ENCODE results near the gene C13orf42. TPM values are rescaled to one million over a fixed set of nuclear protein-coding genes. Genes with fewer than 3 reads are reported as not detected.
"Not testable (repeated sequence)": the region's sequence is repeated elsewhere in the genome, so short reads cannot be mapped to it uniquely, and the experiment has no call there.

The C13orf42 gene
- total RNA-seq, 1 donor = not detected

DNA sequence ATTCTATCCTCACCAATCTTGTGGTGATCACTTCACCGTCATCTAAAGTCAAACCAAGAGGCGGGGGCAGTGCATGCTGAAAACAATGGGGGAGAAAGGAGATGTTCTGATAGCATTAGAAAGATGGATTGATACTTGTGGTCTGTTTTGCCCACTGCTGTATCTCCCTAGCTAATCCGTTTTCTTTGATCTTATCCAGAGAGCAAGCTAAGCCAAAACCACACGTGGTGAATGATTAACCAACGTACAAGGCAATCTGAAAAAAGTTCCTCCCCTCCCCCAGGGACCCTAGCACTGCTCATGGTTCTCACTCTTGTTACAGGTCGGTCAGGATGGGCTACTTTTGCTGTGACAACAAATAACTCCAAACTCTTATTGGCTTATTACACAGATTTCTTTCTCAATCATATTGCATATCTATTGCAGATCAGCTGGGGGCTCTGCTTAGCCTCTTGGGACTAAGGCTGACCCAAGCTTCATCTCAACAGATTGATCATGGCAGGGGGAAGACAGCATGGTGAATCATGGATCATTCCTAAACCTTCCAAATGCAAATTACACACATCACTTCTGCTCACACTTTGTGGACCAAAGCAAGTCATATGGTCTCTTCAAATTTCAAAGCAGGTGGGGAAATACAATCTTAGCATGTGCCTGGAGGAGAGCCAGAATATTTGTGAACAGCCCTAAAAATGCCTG is 11.9 kb upstream of the C13orf42 start:
- DNase-seq (ENCODE audit: low read depth in 2 of 3, low spot score in 2 of 3) = no peak

DNA sequence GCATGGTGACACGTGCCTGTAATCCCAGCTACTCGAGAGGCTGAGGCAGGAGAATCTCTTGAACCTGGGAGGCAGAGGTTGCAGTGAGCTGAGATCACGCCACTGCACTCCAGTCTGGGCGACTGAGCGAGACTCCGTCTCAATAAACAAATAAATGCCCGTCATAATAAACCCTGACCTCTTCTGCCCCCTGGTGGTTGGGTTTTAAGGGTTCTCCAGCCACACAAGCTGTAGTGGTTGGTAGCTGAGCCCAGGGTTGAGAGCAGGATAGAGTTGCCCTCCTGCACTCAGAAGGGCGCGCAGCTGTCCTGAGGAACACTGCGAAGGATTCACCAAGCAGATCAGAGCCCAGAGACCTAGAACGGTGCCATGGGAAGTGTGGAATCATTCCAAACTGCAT is 9.8 kb upstream of the C13orf42 start:
- peak in 2 of 3 donors; percentile 39 to 65 for DNase-seq (ENCODE audit: low read depth in 2 of 3, low spot score in 2 of 3)

DNA sequence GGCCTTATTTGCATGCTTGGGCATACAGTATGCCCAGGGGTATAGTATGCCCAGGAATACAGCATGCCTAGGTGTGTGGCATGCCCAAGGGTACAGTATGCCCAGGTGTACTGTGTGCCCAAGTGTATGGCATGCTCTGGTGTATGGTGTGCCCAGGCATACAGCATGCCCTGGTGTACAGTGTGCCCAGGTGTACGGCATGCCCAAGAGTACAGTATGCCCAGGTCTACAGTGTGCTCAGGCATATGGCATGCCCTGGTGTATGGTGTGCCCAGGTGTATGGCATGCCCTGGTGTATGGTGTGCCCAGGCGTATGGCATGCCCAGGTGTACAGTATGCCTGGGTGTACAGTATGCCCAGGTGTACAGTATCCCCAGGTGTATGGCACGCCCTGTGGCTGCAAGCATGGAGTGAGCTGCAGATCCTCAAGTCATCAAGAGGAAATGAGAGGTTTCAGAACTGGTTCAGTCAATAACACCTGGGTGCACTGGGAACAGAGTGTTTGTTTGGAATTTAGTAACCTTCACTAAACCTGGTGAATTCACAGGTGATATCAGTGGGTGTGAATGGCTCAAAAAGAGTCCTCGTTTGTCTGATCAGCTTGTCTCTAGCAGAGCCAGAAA is 7.8 kb upstream of the C13orf42 start:
- no peak for DNase-seq (ENCODE audit: low read depth in 2 of 3, low spot score in 2 of 3)

DNA sequence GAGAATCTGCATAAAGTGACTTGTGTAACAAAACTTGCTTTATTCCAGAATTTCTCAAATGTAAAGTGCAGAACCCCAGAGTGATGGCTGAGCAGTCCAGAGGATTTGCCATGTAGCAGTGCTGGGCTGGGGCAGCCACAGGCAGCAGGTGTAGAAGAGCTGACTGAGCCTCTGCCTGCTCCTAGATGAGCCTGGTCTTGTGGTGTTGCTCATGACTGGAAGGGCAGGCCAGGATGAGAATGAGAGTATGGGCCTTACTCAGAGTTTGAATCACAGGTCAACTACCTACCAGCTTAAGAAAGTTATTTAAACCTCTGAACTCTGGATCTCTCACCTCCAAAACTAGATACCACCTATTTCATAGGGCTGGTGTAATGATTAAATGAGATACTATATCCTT is 2.9 kb upstream of the C13orf42 start:
- DNase-seq (ENCODE audit: low read depth in 2 of 3, low spot score in 2 of 3) = no peak

DNA sequence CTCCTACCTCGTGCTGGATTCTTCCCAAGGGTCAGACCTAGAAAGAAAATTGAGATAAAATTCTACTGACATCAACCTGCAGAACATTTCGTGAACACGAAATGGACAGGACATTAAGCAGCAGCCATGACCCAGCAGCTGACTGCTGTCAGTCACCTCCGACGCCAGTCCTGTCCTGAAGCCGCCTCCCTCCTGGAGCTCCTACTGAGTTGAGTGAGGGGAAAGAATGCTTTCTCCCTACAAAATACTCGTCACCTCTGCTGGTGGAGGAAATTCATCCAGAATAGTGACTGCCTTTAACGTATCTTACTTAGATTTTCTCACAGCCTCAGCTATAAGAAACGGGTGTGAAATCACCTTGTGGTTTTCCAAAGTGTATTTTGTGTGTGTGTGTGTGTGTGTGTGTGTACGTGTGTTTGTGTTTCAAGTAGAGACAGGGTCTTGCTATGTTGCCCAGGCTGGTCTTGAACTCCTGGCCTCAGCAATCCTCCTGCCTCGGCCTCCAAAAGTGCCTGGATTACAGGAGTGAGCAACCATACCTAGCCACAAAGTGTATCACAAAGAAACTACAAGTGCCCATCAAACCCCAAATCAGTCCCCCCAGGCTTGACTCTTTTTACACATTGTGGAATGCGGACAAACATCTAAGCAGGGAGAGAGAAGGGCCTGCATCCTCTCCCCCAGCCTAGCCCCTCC is 2.3 kb upstream of the C13orf42 start:
- no peak for DNase-seq (ENCODE audit: low read depth in 2 of 3, low spot score in 2 of 3)

DNA sequence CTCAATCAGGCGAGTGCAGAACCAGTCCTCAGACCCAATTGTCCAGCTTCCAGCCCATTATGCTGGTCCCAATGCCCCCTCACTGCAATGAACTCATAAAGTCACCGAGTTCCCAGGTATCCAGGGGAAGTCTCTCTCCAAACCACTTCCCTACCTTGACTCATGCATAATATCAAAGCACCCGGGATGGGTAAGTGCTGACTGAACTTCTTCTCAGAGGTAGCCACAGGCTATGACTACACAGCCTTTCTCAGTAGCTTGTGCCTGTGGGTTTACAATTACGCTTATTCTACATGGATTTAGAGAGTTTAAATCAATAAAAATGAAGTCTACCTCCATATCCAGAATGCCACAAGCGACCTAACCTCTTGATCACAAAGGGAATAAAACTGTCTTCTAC is 1.7 kb upstream of the C13orf42 start:
- no peak for DNase-seq (ENCODE audit: low read depth in 2 of 3, low spot score in 2 of 3)

DNA sequence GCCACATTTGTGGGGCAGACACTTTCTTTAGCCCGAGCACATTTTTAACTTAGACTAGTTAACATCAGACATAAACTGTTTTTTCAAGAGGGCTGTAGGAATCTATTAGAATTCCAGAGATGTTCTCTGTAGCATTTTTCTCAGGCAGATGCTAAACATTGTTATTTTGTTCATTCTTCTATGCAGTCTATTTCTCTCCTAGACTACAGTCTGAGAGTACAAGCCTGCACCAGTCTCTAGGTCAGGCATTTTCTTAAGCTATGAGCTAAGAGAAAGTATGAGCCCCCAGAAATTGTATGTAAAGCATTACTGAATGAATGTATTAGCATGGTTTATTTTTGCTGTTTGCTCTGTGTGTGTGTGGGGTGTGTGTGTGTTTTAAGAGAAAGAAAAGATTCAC is 923 bp upstream of the C13orf42 start:
- DNase-seq (ENCODE audit: low read depth in 2 of 3, low spot score in 2 of 3) = no peak

DNA sequence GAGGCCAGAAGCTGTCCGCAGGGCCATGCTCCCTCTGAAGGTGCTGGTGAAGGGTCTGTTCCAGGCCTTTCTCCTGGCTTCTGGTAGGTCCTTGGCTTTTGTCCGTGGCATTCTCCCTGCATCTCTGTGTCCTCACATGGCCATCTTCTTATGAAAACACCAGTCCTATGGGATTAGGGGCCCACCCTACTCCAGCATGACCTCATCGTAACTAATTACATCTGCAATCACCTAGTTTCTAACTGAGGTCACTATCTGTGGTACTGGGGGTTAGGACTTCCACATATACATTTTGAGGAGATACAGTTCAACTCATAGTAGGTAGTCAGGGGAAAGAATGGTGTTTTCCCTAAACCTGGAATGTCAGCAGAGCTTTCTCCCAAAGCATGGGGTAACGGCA is 3.1 kb downstream of the C13orf42 start:
- no peak for DNase-seq (ENCODE audit: low read depth in 2 of 3, low spot score in 2 of 3)

DNA sequence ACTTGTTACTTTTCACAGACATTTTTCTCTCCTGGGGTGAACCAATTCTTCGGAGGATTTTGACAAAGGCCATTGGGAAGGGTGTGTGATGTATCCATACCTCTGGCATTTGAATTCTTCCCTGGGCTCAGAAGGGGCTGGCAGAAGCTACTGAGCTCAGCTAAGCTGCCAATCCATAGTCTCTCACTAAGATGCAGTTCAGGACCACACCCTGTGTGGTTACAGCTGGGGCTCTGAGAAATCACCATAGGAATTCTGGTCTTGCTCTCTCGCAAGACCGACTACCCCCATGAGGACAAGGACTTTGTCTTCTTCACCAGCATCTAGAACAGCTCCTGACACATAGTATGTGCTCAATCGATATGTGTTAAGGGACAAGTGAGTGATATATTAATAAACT is 6.0 kb downstream of the C13orf42 start:
- DNase-seq (ENCODE audit: low read depth in 2 of 3, low spot score in 2 of 3) = no peak

DNA sequence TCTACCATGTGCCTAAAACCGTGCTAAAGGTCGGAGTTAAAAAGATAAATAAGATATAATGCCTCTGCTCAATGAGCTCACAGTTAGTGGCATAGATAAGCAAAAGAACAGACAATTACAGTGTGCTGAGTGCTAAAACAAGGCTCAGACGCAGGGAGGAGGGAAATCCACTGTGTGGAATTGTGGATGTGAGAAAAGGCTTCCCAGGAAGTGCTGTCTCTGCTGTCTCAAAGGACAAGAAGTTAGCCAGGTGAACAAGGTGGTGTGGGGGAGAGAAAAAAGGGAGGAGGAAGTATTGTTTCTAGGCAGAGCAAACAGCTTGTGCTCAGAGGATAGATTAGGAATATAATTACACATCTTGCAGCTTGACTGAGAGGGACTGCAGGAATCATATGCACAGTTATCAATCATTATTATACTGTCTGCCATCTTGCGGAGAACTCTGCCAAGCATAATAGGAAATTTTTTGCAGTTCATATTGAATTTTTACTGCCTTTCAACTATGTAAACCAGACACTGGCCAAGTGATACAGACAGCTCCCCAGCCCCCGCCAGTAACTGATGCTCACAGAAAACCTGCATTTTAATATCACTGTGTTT is 9.3 kb downstream of the C13orf42 start:
- no peak for DNase-seq (ENCODE audit: low read depth in 2 of 3, low spot score in 2 of 3)

DNA sequence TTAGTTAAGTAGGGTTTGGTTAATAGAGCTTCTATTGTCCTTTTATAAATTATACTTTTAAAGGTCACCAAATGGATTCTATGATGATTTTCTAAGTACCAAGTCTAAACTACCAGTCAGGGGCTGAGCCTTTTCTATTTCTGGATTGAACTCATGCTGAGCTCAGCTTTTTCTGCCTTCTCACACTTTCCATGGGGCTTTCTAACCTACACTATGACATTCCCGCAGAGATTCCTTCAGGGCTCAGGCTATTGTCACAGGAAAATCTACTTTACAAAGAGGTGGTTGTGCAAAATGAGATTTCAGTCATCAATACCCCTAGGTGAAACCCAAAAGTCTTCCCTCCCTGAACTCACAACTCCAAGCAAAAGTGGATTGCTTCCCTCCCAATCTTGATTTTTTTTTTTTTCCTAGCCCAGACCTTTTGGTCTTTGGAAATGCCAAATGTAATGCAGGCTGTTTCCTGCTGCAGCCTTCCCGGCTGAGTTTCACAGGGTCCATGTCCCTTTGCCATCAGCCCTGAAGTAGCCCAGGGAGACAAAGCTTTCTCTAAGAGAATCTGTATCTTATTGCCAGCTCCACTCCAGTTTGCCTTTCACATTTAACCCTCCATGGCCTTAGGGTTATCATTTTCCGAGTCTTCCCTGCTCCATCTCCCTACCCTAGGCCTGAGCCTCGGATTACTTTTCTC is 13.6 kb downstream of the C13orf42 start:
- DNase-seq (ENCODE audit: low read depth in 2 of 3, low spot score in 2 of 3) = no peak

DNA sequence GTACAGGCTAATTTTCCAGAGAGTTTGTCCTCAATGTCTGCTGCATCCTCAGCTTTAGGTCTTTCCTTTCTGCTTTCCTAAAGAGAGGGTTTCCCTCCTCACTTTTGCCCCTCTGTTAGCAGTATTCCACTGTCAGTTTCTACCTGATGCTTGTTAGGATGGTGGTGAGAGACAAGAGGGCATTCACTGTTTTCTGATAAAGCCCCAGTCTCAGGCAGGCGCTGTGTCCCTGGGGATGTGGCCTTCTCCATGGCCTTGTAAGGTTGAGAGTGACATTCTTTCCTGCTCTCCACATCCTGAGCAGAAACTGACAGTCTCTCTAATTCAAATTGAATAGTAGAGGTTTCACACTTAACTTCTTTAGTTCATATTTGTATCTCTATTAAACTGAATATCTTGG is 14.9 kb downstream of the C13orf42 start:
- DNase-seq (ENCODE audit: low read depth in 2 of 3, low spot score in 2 of 3) = no peak

DNA sequence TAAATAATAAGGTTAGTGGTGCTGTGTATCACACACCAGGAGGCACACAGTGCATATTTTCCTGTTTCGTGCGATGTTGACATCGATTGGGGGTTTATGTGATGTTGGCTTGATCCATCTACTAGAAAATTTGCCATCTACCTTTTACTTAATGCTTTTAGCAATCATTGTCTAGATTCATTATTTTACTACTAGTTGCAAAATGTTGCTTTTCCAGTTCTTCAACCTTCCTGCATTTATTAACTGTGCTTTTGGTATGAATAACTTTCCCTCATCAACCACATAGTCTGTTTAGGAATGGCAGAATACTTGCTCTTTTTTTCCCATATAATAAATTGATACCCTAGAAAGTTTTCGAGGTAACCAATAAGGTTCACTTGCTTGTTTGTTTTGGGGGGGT is 17.5 kb downstream of the C13orf42 start:
- DNase-seq (ENCODE audit: low read depth in 2 of 3, low spot score in 2 of 3) = no peak

DNA sequence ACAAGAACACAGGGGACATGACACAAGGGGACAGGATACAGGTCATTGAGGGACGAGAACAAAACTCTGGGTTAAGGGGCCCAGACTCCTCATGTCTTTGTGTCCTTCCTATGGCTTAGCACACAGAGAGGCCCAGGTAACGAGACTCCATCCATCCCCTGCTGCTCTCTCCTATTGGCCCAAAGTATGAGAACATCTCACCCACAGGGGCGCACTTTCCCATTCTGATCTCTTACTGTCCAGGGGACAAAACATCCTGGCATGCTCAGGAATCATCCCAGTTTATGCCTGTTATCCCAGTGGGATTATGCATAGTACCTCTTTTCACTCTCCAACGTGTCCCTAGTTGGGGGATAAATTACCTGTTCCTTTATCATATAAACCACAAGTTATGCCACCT is 19.2 kb downstream of the C13orf42 start:
- DNase-seq (ENCODE audit: low read depth in 2 of 3, low spot score in 2 of 3) = no peak

DNA sequence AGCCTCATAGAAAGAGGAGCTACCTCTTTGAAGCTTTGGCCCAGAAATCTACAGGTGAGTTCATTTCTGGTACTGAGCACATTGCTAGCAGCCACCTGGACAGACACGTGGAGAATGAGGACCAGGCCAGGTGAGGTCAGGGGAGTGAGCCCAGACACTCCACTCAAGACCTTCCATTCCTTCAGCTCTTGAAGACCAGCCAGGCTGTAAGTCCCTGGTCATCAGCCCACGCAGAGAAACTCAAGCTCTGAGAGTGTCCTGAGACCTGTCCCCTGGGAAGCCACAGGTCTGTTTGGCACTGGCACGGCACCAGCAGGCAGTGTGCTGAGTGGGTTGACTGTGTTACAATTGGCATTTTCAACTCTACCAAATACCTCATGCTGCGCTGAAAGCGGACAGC is 27.4 kb downstream of the C13orf42 start:
- DNase-seq (ENCODE audit: low read depth in 2 of 3, low spot score in 2 of 3) = no peak

DNA sequence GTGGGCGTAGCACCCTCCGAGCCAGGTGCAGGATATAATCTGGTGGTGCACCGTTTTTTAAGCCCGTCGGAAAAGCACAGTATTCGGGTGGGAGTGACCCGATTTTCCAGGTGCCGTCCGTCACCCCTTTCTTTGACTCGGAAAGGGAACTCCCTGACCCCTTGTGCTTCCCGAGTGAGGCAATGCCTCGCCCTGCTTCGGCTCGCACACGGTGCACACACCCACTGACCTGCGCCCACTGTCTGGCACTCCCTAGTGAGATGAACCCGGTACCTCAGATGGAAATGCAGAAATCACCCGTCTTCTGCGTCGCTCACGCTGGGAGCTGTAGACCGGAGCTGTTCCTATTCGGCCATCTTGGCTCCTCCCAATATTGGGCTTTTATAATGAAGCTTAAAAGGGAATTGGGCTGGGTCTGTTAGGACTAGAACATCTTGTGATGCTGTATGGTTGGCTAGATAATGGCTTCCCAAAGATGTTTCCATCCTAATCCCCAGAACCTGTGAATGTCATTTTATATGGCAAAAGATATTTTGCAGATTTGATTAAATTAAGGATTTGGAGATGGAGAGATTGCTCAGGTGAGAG is 30.5 kb downstream of the C13orf42 start:
- DNase-seq (ENCODE audit: low read depth in 2 of 3, low spot score in 2 of 3) = not testable (repeated sequence)

DNA sequence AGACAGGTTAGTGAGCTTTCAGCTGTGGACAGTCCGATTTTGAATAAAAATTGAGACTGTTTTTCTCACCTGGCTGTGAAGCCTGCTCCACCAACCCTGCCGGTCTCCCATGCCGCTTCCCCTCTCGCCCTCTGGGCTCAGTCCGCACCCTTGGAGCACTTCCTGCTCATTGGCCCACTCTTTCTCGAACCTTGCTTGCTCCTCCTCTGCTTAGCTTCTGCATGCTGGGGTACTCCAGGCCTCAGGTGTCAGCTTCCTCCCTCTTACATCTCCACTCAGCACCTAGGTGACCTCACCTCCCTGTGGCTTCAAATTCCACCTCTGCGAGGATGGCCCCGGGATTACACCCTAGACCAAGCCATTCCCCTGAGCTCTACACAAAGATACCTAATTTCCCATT is 39.6 kb downstream of the C13orf42 start:
- DNase-seq (ENCODE audit: low read depth in 2 of 3, low spot score in 2 of 3) = no peak

DNA sequence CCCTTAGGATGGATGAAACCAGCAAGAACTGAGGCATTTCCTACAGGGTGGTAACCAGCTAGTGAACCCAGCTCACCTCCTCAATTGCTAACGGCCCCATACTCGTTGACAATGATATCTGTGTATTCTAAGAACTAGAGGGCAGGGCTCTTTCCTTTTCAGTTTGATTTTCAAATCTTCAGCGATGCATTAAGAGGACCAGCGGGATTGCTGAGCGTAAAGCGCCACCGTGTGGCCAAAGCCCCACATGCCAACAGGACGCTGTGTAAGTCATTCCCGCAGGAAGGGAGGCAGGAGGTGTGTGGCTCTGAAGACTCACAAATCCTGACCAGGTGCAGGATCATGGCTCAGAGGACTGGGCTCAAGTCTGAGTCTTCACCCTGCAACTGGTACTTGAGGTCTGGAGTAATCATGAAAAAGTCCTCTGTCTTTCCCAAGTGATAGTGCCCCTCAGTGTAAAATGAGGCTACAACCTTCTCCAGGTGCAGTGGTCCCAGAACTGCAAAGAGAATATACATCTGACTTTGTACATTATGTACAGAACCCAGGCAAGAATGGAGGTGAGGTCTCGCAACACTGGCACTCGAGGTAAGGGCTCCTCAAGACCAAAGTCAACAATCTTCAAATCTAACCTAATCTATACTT is 40.9 kb downstream of the C13orf42 start:
- DNase-seq (ENCODE audit: low read depth in 2 of 3, low spot score in 2 of 3) = peak; percentile 56 to 84 (median 73)

DNA sequence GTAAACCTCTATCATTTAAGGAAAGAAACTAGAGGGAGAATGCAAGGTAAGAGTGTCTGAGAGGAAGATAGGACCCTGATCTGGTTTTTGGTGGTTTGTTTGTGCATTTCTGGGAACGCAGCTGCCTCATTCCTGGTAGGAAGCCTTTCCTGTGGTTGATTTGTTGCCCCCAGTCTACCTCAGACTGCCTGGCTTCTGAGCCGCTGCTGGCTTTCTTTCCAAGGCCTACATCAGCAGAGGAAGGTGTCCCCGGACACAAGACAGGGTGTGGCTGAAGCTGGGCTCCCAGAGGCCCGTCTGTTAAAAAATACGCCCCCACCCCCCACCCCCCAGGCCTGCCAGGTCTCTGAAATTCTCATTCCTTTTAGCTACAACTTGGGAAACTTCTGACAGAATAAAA is 42.6 kb downstream of the C13orf42 start:
- no peak for DNase-seq (ENCODE audit: low read depth in 2 of 3, low spot score in 2 of 3)

DNA sequence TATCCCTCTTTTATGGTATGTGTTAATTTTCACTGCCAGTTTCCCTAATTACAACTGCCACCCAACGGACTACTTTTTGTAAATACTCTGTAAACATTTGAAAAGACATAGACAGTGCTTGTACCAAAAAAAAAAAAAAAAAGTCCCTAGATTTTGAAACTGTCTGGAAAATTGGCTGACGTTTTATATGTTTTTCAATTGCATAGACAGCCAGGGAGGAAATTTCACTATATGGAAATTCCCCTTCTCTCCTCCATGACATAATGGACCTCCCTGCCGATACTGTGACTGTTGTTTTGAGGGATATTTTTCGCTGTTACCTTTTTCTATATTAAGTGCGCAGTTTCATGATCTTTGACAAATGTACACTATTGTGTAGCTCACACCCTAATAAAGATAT is 43.4 kb downstream of the C13orf42 start:
- DNase-seq (ENCODE audit: low read depth in 2 of 3, low spot score in 2 of 3) = no peak

Measured in hematopoietic multipotent progenitor cell (in vitro differentiated cells).